HG02973 (cell line): Measurements from ENCODE around the gene TRAPPC5.

Experiments used
- ATAC-seq: cut with Tn5 transposase; IDR thresholded peaks from one replicate; pipeline ENCODE4 v1.9.1; 2021; ENCODE audit warnings: moderate library complexity; ENCODE audit not compliant: unreplicated experiment

Gene TRAPPC5

DNA sequence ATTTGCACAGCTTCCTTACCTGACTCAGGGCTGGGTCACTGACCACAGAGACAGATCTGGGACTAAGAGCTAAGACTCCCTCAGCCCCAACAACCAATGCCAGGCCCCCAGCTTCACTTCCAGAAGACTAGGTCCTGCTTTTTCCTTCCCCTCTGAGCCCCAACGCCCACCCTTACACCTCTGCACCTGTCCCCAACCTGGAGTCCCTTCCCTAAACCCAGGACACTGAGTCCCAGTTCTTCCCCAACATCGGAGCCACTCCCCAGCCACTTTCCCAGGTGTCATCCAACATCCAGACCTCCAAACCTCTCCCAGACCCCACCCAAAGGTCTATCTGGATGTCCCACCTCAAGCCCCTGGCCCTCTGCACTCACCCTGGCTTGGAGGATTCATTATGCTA is 18.4 kb downstream of the TRAPPC5 start:
- no peak for ATAC-seq

DNA sequence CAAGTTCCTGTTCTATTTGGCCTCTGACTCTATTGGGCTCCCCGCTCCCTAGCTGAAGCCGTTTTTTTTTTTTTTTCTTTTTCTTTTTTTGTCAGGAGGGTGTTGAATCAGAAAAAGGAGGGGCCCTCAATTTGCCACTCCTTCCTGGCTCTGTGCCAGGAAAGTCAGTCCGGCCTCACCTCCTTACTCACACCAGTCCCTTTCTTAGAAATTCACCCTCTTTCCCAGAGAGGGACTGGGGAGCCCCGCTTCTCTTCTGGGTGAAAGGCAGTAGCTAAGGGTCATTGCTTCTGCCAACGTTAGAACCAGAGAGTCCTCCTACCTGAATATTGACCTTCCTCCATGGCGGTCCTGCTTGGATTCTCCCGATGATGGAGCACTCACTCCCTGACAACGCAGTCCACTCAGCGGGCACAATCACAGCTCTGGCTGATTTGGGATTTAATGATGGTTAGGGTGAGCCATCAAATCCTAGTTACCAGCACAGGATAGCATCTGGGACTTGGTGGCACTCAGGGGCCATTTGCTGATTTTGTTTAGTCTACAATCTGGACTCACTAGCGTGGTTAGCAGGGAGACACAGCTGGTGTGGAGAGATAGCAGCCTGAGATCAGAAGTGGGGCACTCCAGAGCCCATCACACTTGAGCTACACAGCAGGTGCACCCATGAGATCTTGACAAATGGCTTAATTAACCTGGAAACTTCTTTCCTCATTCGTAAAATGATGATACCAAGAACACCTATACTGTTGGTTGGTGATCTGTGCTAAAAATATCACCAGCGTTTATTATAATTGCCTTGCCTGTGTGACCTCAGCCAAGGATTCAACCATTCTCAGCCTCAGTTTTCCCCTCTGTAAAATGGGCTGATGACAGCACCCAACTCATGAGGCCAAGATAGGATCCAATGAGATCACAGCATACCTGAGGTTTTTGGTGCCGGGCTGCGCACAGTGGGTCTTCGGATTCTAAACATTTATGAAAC is 19.1 kb downstream of the TRAPPC5 start:
- ATAC-seq, result no peak

DNA sequence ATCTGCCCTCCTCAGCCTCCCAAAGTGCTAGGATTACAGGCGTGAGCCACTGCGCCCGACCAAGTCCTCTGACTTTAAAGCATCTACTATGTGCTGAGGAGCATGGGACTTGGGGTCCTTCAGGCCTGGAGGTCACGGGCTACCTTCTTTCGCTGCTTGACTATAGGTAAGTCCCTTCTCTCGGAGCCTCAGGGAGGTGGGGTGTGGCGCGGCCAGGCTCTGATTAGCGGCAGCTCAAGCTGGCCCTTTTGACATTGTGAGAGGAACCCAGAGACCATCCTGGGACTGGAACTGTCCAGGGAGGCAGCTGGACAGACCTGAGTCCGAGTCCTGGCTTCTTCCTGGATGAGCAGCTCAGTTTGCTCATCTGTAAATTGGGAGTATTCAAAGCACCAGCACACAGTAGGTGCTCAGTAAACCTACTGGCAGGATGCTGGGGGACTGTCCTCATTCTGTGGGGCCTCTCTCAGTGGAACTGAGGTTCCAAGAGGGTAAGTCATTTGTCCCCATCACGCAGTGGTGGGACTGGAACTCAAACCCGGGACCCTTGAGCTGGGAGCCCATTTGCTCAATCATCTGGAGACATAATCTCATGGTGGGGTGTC is 20.5 kb downstream of the TRAPPC5 start:
- ATAC-seq, result no peak

DNA sequence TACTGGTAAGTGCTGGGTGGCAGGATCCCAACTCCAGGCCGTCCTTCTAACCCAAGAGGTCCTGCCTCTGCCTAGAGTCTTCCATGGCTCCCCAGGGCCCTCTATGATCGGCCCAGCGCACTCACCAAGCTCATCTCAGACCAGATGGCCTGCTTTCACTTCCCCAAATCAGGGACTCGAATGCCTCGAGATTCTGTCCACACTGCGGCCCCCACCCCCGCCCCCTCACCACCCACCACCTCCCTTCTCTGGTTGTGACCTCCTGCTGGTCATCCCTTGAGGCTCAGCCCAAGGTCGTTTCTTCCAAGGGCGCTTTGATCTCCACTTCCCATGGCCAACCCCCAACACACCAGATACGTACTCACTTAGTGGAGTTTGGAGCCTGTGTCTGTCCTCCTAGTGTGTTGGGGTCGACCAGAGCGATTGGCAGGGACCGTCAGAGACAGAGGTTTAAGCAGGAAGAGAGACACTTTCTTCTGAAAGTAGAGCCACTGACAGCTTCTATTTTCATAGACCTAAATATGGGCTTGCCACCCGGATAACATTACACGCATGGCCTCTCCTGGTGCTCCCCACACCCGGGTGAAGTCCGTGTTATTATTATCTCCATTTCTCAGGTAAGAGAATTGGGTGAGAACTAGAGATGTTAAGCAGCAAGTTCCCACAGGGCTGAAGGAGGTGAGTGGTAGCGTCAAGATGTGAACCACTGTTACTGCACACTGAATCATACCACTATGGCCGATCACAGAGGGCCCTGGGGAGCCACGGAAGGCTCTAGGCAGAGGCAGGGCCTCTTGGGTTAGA is 21.2 kb downstream of the TRAPPC5 start, which contains the start of gene FCER2:
Gene FCER2, minus strand, starts transcription at position 478 of the 804 bp plus-strand sequence. CDS start 2,371 bp downstream, outside the sequence.
- ATAC-seq, result peak; percentile 38

DNA sequence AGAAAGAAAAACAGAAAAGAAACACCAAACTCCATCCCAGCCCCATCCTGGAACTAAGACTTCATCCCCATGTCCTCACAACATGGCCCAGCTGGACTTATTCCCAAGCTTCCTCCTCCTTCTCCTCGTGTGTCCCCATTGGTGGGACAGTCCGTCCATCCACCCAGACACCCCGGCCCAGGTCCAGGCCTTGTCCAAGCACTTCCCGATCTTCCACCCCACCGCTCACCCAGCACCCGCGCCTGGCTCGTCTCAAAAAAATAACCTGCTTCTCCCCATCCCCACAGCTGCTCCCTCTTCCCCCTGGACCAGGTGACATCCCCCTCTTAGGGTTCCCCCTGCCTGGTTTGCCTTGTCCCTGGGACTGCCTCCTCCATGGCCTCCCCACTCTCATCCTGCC is 22.7 kb downstream of the TRAPPC5 start:
- ATAC-seq, result no peak

DNA sequence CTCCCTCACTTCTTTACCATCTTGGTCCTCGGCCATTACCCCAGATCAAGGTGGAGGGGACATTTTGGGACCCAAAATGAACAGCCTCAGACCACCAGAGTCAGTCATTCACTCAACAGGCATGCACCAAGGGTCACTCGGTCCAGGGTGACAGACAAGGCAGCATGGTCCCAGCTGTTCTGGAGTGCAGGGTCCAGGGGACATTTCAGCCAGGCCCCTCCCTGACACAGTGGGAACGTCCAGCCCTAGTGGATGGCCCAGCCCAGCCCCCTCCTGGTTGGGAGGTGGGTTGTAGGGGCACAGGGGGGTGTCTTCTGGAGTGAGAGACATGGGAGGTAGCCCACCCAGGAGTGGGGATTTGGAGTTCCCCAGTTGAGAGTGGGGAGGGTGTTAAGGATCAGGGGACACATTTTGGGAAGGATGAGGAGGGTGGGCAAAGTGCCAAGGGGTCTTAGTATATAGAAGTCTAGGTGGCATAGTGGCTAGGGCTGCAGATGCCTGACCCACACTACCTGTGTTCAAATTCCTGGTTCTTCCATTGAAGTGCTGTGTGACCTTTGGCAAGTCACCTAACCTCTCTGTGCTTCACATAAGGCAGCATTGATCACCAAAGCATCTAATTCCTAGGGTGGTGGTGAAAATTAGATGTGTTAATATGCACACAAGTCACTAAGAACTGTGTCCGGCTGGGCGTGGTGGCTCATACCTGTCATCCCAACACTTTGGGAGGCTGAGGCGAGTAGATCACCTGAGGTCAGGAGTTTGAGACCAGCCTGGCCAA is 23.8 kb downstream of the TRAPPC5 start:
- ATAC-seq, result no peak

DNA sequence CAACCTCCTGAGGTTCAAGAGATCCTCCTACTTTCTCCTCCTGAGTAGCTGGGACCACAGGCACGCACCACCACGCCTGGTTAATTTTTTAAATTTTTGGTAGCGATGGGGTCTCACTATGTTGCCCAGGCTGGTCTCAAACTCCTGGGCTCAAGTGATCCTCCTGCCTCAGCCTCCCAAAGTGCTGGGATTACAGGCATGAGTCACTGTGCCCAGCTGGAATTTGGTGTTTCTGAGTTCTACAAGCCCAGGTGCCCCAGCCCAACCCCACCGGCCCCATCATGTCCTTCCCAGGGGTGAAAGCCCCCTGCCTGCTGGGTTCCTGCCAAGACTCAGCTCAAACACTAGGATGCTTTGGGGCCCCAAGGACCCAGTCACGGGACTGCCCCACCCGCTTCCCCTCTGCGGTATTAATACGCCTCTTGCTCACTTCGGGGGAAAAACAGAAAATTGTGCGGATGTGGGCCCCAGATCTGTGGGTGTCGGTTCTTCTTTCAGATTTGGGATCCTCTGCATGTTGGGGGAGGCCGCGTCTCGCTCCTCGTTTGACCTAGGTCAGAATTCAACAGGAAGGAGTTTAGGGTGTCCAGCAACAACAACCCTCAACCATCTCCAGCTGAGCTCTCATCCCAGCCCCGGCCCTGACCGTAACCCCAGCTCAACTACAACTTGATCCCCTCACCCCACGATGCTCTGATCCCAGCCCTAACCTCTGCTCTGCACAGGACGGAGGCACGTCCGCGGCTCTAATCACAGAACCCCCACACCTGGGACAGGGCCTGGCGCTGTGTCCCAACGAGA is 25.0 kb downstream of the TRAPPC5 start:
- ATAC-seq, result peak; percentile 40

DNA sequence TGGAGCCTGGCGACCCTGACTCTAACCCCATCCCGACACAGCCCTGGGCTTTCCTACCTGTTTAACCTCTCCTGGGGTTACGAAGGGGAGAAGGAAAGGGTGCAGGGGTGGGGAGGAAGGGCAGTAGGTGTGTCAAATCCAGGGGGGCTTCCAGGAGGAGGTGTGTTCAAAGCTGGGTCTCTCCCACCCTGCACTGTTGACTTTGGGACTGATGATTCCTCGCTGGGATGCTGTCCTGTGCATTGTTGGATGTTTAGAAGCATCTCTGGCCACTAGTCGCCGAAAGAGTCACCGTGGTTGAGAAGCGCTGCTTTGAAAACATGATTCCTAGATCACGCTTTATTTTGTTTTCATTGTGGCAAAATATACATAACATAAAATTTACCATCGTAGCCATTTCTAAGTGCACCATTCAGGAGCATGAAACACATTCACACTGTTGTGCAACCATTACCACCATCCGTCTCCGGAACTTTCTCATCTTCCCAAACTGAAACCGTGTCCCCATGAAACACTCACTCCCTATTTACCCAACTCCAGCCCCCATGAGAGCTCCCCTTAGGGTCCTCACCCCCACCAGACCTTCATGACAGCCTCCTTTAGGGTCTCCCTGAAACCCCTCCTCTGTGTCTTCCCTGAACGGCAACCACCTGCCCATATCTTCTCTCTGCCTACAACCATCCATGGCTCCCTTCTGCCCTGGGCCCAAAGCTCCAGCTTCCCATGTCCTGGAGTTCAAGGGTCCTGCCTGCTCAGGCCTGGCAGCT is 25.7 kb downstream of the TRAPPC5 start:
- ATAC-seq, result no peak

DNA sequence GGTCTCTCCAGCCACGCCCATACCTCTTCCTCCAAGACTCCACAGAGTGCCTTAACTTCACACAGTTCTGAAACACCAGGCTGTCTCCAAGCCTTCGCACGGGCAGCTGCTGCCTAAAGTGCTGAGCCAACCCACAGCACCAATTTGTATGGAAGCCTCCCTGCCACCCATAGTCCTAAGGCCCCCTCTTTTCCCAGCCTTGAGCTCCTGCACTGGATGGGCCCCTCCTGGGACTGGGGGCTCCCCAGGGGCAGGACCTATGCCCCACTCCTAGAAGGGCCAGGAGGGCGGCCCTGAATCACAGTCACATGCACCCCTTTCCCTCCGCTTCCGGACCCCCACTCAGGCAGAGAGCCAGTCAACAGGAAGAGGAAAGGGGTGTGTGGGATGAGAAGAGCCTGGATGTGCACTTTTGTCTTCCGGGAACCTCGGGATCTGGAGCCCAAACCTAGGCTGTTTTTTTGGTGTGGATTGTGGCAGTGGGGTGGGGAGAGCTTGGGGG is 26.4 kb downstream of the TRAPPC5 start:
- ATAC-seq, result no peak

DNA sequence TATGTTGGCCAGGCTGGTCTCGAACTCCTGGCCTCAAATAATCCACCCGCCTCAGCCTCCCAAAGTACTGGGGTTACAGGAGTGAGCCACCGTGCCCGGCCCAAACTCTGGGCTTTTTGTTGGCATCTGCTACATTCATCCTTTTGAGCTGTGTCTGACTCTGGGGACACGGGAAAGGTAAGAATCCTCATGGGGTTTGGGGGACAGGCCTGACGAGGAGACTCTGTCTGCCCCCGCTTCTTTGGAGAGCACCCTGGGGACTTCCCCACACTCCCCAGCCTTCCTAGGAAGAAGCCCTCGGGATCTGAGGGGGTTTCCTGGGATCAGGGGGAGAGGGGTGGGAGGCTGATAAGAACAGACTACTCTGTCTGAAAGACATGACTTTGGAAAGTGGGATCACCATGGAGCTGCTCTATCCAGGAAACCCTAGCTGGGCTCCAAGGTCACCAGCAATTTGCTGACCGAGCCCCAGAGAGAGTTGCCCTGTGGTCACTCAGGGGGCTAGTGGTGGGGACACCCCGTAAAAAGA is 29.4 kb downstream of the TRAPPC5 start:
- no peak for ATAC-seq

DNA sequence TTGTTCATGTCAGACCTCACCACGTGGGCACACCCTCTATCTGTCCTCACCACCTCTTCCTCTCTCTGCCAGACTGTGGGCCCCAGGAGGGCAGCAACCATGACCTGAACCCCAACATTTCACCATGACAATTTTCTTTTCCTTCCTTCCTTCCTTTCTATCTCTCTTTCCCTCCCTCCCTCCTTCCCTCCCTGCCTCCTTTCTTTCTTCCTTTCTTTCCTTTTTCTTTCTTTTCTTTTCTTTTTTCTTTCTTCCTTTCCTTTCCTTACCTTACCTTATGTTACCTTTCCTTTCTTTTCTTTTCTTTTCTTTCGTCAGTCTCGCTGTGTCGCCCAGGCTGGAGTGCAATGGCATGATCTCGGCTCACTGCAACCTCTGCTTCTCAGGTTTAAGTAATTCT is 30.0 kb downstream of the TRAPPC5 start:
- ATAC-seq, result no peak

DNA sequence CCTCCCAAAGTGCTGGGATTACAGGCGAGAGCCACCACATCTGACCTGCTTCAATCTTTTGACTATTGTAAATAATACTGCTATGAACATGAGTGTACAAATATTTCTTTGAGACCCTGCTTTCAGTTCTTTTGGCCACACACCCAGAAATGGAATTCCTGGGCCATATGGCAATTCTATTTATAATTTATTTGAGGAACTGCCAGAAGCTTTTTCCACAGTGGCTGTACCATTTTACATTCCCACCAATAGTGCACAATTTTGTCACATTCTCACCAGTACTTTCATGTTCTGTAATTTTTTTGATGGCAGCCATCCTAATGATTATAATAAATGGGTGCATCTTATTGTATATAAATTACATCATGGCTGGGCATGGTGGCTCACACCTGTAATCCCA is 35.0 kb downstream of the TRAPPC5 start:
- no peak for ATAC-seq

DNA sequence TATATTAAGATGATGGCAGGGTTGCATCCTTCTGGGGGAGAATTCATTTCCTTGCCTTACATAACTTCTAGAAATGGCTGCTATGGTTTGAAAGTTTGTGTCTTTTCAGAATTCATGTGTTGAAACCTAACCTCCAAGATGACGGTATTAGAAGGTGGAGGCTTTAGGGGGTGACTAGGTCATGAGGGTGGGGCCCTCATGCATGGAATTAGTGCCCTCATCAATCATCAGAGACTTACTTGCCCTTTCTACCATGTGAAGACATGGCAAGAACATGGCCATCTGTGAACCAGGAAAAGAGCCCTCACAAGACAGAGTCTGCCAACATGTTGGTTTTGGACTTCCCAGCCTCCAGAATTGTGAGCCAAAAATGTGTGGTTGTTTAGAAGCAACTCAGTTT is 36.1 kb downstream of the TRAPPC5 start:
- ATAC-seq, result no peak

DNA sequence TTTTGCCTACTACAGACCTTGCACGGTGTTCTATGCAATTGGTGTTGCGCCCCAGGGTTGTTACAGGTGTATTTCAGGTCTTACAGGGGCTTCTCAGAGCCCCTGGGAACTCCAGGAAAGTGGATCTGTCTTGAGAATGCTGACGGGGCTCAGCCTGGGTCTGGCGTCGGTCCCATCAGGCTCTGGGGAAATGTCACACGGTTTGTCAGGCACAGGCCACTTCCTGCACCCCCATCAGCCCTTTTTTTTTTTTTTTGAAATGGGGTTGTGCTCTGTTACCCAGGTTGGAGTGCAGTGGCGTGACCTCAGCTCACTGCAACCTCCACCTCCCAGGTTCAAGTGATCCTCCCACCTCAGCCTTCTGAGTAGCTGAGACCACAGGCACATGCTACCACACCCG is 38.0 kb downstream of the TRAPPC5 start:
- no peak for ATAC-seq

DNA sequence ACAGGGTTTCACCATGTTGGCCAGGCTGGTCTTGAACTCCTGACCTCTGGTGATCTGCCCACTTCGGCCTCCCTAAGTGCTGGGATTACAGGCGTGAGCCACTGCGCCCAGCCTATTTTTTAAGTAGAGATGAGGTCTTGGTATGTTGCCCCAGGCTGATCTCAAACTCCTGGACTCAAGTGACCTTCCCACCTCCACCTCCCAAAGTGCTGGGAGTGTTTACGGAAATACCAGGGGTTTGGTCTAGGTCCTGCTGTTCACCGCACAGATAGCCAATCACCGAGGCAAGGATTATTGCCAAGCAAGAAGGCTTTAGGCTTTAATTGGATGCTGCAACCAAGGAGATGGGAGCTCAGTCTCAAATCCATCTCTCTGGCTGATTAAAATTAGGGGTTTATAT is 39.7 kb downstream of the TRAPPC5 start:
- no peak for ATAC-seq

DNA sequence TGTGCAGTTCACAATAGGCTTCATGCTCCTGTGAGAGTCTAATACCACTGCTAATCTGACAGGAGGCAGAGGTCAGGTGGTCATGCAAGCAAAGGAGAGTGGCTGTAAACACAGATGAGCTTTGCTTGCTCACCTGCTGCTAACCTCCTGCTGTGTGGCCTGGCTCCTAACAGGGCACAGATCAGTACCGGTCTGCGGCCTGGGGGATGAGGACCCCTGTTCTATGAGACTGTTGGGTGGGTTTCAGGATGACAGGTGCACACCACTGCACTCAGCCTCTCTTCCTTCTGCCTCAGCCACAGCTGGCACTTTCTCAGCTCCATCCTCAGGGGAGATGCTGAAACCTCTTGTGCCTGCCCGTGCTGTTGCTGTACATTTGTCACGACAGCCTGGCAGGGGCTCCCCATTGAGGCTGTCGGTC is 41.6 kb downstream of the TRAPPC5 start:
- no peak for ATAC-seq

DNA sequence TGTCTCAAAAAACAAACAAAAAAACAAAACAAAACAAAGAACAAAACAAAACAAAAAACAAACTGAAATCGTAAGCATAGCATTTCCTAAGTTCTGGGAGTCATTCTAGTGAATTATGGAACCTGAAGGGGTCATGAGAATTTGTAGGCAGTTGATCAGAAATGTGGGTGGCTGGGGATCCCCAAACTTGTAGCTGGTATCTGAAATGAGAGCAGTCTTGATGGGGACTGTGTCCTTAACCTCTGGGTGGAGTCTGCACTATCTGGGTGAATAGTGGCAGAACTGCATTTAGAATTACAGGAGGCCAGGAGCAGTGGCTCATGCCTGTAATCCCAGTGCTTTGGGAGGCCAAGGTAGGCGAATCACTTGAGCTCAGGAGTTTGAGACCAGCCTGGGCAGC is 45.2 kb downstream of the TRAPPC5 start:
- ATAC-seq, result no peak

DNA sequence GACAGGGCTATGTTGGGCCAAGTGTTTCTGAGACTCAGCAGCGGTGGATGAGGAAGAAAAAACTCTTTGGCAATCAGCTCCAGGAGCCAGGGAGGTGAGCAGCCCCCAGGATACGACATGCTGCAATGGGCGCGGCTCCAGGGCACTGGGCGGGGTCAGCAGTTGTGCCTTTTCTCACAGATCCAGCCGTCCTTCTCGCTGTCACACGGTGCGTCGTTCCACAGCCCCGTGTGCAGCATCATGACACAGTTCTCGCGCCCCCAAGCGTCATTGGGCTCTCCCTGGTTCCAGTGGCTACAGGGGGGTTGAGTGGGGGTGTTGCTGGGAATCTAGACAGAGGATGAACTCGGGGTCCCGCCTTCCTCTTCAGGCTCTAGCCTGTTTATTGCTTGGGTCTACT is 48.6 kb downstream of the TRAPPC5 start:
- no peak for ATAC-seq
